SK-N-SH (cell line): Measurements from ENCODE around the gene OBSCN. TPM values are rescaled to one million over a fixed set of nuclear protein-coding genes. Genes with fewer than 3 reads are reported as not detected.

ENCODE experiments used
- CTCF ChIA-PET: fragments of 300-600, 350-600 bp; formaldehyde crosslinking; extraction: SDS; loops from one replicate; lab custom pipeline; 2021; lab: Yijun Ruan, JAX
- POLR2A ChIA-PET: fragments of 350-600 bp; sonication (Branson Sonifier 250); formaldehyde crosslinking; extraction: SDS; loops from one replicate; lab custom pipeline; 2020; ENCODE audit warnings: antibody characterized with exemption, inconsistent platforms; lab: Yijun Ruan, JAX
- DNase-seq: peaks from one replicate; pipeline ENCODE4 v3.0.0; 2012
- H2AFZ ChIP-seq: fragments of 200-600 bp; sonication (generic); 2 replicates; pipeline ENCODE4 v1.8.1; 2016; ENCODE audit warnings: antibody characterized with exemption, mild to moderate bottlenecking, low read depth
- H3F3A ChIP-seq: fragments of 200-600 bp; sonication (generic); replicated peaks from 2 replicates; pipeline ENCODE3; 2016; ENCODE audit warnings: antibody characterized with exemption, mild to moderate bottlenecking; ENCODE audit not compliant: insufficient read depth
- H3K27ac ChIP-seq, 2 experiments: fragments of 200-500 bp in 1 of 2; fragments of 200-600 bp in 1 of 2; sonication (Bioruptor generic) in 1 of 2; sonication (generic), shearing (Covaris generic) in 1 of 2; 2 replicates each; pipeline versions ENCODE4 v1.5.1 to v1.6.1; 2014 to 2016; ENCODE audit warnings: low read depth in 2 of 2, inconsistent platforms in 1 of 2, low read length in 1 of 2, mild to moderate bottlenecking in 1 of 2, mixed read lengths in 1 of 2
- H3K27me3 ChIP-seq: fragments of 200-600 bp; sonication (generic), shearing (Covaris generic); 2 replicates; pipeline ENCODE4 v1.6.1; 2016; ENCODE audit warnings: mixed run types; ENCODE audit not compliant: insufficient read depth
- H3K36me3 ChIP-seq, 2 experiments: fragments of 200-500 bp in 1 of 2; fragments of 200-600 bp in 1 of 2; sonication (Bioruptor generic) in 1 of 2; sonication (generic) in 1 of 2; replicated peaks in 1 of 2; 2 replicates each; pipeline versions ENCODE3 to v1.5.1; 2014 to 2016; ENCODE audit warnings: low read length in 1 of 2, mild to moderate bottlenecking in 1 of 2; ENCODE audit not compliant: insufficient read depth in 2 of 2, control insufficient read depth in 1 of 2
- H3K4me1 ChIP-seq, 2 experiments: fragments of 200-500 bp in 1 of 2; fragments of 200-600 bp in 1 of 2; sonication (Bioruptor generic) in 1 of 2; sonication (generic), shearing (Covaris generic) in 1 of 2; 2 replicates each; pipeline versions ENCODE4 v1.5.1 to v1.6.1; 2014 to 2016; ENCODE audit warnings: low read depth in 1 of 2, low read length in 1 of 2, mixed run types in 1 of 2; ENCODE audit not compliant: insufficient read depth in 2 of 2, control insufficient read depth in 1 of 2
- H3K4me2 ChIP-seq: fragments of 200-600 bp; sonication (generic), shearing (Covaris generic); 2 replicates; pipeline ENCODE4 v1.6.1; 2017; ENCODE audit warnings: mixed run types
- H3K4me3 ChIP-seq, 2 experiments: fragments of 200-500 bp in 1 of 2; fragments of 200-600 bp in 1 of 2; sonication (Bioruptor generic) in 1 of 2; sonication (generic), shearing (Covaris generic) in 1 of 2; 2 replicates each; pipeline versions ENCODE4 v1.5.1 to v1.8.1; 2014 to 2016; ENCODE audit warnings: low read depth in 2 of 2, inconsistent platforms in 1 of 2, low read length in 1 of 2, mild to moderate bottlenecking in 1 of 2, mixed read lengths in 1 of 2, moderate library complexity in 1 of 2
- H3K79me2 ChIP-seq: fragments of 200-600 bp; sonication (generic); 2 replicates; pipeline ENCODE4 v1.8.1; 2017; ENCODE audit warnings: mild to moderate bottlenecking; ENCODE audit not compliant: insufficient read depth
- H3K9ac ChIP-seq: fragments of 200-600 bp; sonication (generic); 2 replicates; pipeline ENCODE4 v1.6.1; 2017; ENCODE audit warnings: mixed run types
- H3K9me2 ChIP-seq: fragments of 200-600 bp; sonication (generic); 2 replicates; pipeline ENCODE4 v1.6.1; 2017; ENCODE audit warnings: mixed run types
- H3K9me3 ChIP-seq: fragments of 200-600 bp; sonication (generic); 2 replicates; pipeline ENCODE4 v1.6.1; 2017; ENCODE audit warnings: mixed run types, mild to moderate bottlenecking, moderate library complexity
- H4K20me1 ChIP-seq: fragments of 200-600 bp; sonication (generic); 2 replicates; pipeline ENCODE4 v1.6.1; 2017; ENCODE audit warnings: mild to moderate bottlenecking, mixed run types; ENCODE audit not compliant: insufficient read depth
- CHD2 ChIP-seq: fragments of 150-350 bp; IDR thresholded peaks from 2 replicates; pipeline ENCODE4 v1.6.1; 2018; ENCODE audit warnings: low read length; ENCODE audit not compliant: partially characterized antibody
- ELF1 ChIP-seq: IDR thresholded peaks from 2 replicates; pipeline ENCODE4 v1.4.0; 2012
- EZH2phosphoT487 ChIP-seq: fragments of 200-600 bp; sonication (generic); IDR thresholded peaks from 2 replicates; pipeline ENCODE4 v1.6.1; 2017; ENCODE audit warnings: low read depth, mixed run types, mild to moderate bottlenecking, antibody characterized with exemption, moderate library complexity, borderline replicate concordance
- FOSL2 ChIP-seq: IDR thresholded peaks from 2 replicates; pipeline ENCODE4 v1.4.0; 2012; ENCODE audit warnings: low read depth, mild to moderate bottlenecking, moderate library complexity, borderline replicate concordance
- FOXJ3 ChIP-seq: sonication (generic); formaldehyde crosslinking; IDR thresholded peaks from 2 replicates; pipeline ENCODE4 v1.5.1; 2020; ENCODE audit warnings: mild to moderate bottlenecking, missing genetic modification reagents
- FOXM1 ChIP-seq: IDR thresholded peaks from 2 replicates; pipeline ENCODE4 v1.4.0; 2012; ENCODE audit warnings: low read depth, mild to moderate bottlenecking
- GATA2 ChIP-seq: sonication (generic); formaldehyde crosslinking; IDR thresholded peaks from 2 replicates; pipeline ENCODE4 v1.5.0; 2020; ENCODE audit warnings: mild to moderate bottlenecking, missing genetic modification reagents
- MEF2A ChIP-seq: IDR thresholded peaks from 2 replicates; pipeline ENCODE4 v1.4.0; 2012; ENCODE audit warnings: low read depth, borderline replicate concordance
- MXI1 ChIP-seq: IDR thresholded peaks from 2 replicates; pipeline ENCODE4 v1.6.1; 2012; ENCODE audit warnings: mild to moderate bottlenecking, low read depth, low read length, improper control_type of control experiment
- NFIC ChIP-seq: IDR thresholded peaks from 2 replicates; pipeline ENCODE4 v1.4.0; 2012; ENCODE audit warnings: borderline replicate concordance
- RFX5 ChIP-seq: IDR thresholded peaks from 2 replicates; pipeline ENCODE4 v1.6.1; 2012; ENCODE audit warnings: mild to moderate bottlenecking, improper control_type of control experiment, low read length
- RXRA ChIP-seq: IDR thresholded peaks from 2 replicates; pipeline ENCODE4 v1.4.0; 2012; ENCODE audit warnings: low read depth, mild to moderate bottlenecking, borderline replicate concordance
- SIN3A ChIP-seq: IDR thresholded peaks from 2 replicates; pipeline ENCODE4 v1.6.1; 2012; ENCODE audit warnings: low read depth, mild to moderate bottlenecking, low read length, moderate library complexity, borderline replicate concordance
- TAF1 ChIP-seq: IDR thresholded peaks from 2 replicates; pipeline ENCODE4 v1.6.1; 2012; ENCODE audit warnings: low read depth, mild to moderate bottlenecking, low read length, moderate library complexity, borderline replicate concordance
- TCF12 ChIP-seq: IDR thresholded peaks from 2 replicates; pipeline ENCODE4 v1.4.0; 2012
- TEAD4 ChIP-seq: IDR thresholded peaks from 2 replicates; pipeline ENCODE4 v1.4.0; 2012; ENCODE audit warnings: mild to moderate bottlenecking, borderline replicate concordance; ENCODE audit not compliant: insufficient read depth
- WGBS: methylation state at CpG from one replicate; pipeline ENCODE4 v1.1.6; 2017; ENCODE audit warnings: low lambda C conversion rate; 5-methylcytosine and 5-hydroxymethylcytosine counted together
- polyA plus RNA-seq, 3 experiments: library from polyadenylated mRNA; depleted of rRNA; stranded (reverse); fragments of >200 nt; gene quantifications; 2 replicates each; pipeline ENCODE4 v1.2.3, GENCODE V29; 2012
- TF ChIP-seq, protein P1 (sequence below): fragments of 200-600 bp; sonication (generic); IDR thresholded peaks from 2 replicates; pipeline ENCODE4 v1.6.1; 2017; ENCODE audit warnings: antibody characterized with exemption, mild to moderate bottlenecking, moderate library complexity
- TF ChIP-seq, protein P2 (sequence below): IDR thresholded peaks from 2 replicates; pipeline ENCODE4 v1.6.1; 2012; ENCODE audit warnings: mild to moderate bottlenecking, low read depth, low read length, moderate library complexity
- TF ChIP-seq, protein P3 (sequence below): IDR thresholded peaks from 2 replicates; pipeline ENCODE4 v1.4.0; 2012; ENCODE audit warnings: low read depth, borderline replicate concordance

The OBSCN gene
- polyA plus RNA-seq, 1 of the 3 experiments (the other 2 are of a cell fraction) = 4.0 TPM

DNA sequence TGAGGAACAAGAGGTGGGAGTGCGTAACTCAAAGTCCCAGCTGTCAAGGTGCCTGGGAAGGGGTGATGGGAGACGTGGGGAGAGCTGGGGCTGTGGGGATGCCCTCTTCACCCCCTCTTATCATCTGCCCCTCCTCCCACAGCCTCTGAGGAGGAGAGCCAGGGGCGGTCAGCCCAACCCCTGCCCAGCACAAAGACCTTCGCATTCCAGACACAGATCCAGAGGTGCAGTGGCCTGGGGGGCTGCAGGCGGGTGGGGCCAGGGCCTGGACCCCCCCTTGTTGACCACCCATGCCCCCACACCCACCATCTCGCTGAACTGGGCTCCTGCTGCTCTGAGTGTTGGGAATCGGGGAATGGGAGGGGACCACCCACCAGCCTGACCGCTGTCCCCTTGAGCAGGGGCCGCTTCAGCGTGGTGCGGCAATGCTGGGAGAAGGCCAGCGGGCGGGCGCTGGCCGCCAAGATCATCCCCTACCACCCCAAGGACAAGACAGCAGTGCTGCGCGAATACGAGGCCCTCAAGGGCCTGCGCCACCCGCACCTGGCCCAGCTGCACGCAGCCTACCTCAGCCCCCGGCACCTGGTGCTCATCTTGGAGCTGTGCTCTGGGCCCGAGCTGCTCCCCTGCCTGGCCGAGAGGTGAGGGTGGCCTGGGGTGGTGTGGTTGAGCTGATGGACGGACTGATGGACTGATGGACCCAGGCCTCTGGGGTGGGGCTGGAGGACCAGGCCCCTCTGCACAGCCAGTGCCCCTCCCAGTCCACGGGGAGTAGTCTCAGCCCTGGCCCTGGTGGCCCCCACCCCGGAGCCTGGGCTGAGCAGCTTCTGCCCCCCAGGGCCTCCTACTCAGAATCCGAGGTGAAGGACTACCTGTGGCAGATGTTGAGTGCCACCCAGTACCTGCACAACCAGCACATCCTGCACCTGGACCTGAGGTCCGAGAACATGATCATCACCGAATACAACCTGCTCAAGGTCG lies 169.1 kb downstream of the OBSCN start:
- no peaks in the 10 kb centered on the region for H3K36me3 ChIP-seq
- ChIA-PET CTCF (interaction anchor here (1.4 kb wide), 1 partner anchor 54 kb away, joined by 3 read pairs; no protein-coding TSS in a partner anchor), POLR2A (no interaction called here)
- no peaks in the 10 kb centered on the region for H3K9me2 ChIP-seq
- no peaks in the 10 kb centered on the region for H3K79me2 ChIP-seq
- TF ChIP-seq FOXJ3 (no peak), RFX5 (no peak)
- no peak overlapping the region for H3K4me3 ChIP-seq
- H3K27ac ChIP-seq = no peak overlapping the region
- H3K27me3 ChIP-seq = no peaks in the 10 kb centered on the region
- no peak overlapping the region for H3K9ac ChIP-seq
- no peak for DNase-seq
- H3K4me1 ChIP-seq = peaks cover 7 to 14% of the 10 kb centered on the region in 2 experiments; a peak in 2 of 4 replicates
- WGBS = 79% methylated on average over 3 of the region's 31 CpGs
- no peaks in the 10 kb centered on the region for H3K9me3 ChIP-seq
- H2AFZ ChIP-seq = no peak overlapping the region
- no peaks in the 10 kb centered on the region for H3F3A ChIP-seq
- H3K4me2 ChIP-seq = no peak overlapping the region
- H4K20me1 ChIP-seq = no peaks in the 10 kb centered on the region

DNA sequence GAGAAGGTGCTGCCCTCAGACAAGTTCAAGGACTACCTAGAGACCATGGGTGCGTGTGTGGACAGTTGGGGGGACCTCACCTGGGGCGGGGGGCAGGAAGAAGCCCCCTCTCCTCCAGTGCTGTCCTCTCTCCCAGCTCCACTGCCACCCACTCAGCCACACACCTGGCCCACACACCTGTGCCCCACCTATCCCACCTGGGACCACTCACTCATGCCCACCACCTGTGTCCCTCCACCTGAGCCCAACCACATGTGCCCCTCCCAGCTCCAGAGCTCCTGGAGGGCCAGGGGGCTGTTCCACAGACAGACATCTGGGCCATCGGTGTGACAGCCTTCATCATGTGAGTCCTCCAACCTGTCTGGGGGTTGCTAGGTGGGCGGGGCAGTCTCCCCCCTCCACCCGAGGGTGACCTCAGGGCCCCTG lies 169.8 kb downstream of the OBSCN start:
- POLR2A ChIA-PET = no interaction called here
- 43% methylated on average over 1 of the region's 5 CpGs for WGBS
- H3K4me2 ChIP-seq = peak overlapping the region; percentile 47; the same call in 1 of the 2 replicates

More for the DNA sequence above, 169.8 kb downstream of the OBSCN start:
- DNase-seq = no peak
- H3F3A ChIP-seq = no peaks in the 10 kb centered on the region
- H3K27me3 ChIP-seq = no peaks in the 10 kb centered on the region
- no peaks in the 10 kb centered on the region for H3K9me2 ChIP-seq
- peaks cover 7 to 14% of the 10 kb centered on the region in 2 experiments; a peak in 2 of 4 replicates for H3K4me1 ChIP-seq
- no peaks in the 10 kb centered on the region for H3K36me3 ChIP-seq
- no peak overlapping the region for H3K9ac ChIP-seq
- H2AFZ ChIP-seq = no peak overlapping the region
- no peaks in the 10 kb centered on the region for H3K9me3 ChIP-seq
- no peak overlapping the region for H3K27ac ChIP-seq
- no peaks in the 10 kb centered on the region for H3K79me2 ChIP-seq
- H3K4me3 ChIP-seq = peak overlapping the region in 1 of 2 experiments; percentile 41; a peak in 2 of 4 replicates
- TF ChIP-seq, protein P1, sequence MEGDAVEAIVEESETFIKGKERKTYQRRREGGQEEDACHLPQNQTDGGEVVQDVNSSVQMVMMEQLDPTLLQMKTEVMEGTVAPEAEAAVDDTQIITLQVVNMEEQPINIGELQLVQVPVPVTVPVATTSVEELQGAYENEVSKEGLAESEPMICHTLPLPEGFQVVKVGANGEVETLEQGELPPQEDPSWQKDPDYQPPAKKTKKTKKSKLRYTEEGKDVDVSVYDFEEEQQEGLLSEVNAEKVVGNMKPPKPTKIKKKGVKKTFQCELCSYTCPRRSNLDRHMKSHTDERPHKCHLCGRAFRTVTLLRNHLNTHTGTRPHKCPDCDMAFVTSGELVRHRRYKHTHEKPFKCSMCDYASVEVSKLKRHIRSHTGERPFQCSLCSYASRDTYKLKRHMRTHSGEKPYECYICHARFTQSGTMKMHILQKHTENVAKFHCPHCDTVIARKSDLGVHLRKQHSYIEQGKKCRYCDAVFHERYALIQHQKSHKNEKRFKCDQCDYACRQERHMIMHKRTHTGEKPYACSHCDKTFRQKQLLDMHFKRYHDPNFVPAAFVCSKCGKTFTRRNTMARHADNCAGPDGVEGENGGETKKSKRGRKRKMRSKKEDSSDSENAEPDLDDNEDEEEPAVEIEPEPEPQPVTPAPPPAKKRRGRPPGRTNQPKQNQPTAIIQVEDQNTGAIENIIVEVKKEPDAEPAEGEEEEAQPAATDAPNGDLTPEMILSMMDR = no peak
- TF ChIP-seq ELF1 (no peak), MEF2A (no peak), TCF12 (no peak), NFIC (no peak), MXI1 (no peak), FOXJ3 (no peak), FOXM1 (no peak), GATA2 (CRISPR knock-in tag) (no peak), CHD2 (no peak), RXRA (no peak), SIN3A (no peak), TEAD4 (no peak), TAF1 (no peak), FOSL2 (no peak), EZH2phosphoT487 (no peak)
- TF ChIP-seq, protein P2, sequence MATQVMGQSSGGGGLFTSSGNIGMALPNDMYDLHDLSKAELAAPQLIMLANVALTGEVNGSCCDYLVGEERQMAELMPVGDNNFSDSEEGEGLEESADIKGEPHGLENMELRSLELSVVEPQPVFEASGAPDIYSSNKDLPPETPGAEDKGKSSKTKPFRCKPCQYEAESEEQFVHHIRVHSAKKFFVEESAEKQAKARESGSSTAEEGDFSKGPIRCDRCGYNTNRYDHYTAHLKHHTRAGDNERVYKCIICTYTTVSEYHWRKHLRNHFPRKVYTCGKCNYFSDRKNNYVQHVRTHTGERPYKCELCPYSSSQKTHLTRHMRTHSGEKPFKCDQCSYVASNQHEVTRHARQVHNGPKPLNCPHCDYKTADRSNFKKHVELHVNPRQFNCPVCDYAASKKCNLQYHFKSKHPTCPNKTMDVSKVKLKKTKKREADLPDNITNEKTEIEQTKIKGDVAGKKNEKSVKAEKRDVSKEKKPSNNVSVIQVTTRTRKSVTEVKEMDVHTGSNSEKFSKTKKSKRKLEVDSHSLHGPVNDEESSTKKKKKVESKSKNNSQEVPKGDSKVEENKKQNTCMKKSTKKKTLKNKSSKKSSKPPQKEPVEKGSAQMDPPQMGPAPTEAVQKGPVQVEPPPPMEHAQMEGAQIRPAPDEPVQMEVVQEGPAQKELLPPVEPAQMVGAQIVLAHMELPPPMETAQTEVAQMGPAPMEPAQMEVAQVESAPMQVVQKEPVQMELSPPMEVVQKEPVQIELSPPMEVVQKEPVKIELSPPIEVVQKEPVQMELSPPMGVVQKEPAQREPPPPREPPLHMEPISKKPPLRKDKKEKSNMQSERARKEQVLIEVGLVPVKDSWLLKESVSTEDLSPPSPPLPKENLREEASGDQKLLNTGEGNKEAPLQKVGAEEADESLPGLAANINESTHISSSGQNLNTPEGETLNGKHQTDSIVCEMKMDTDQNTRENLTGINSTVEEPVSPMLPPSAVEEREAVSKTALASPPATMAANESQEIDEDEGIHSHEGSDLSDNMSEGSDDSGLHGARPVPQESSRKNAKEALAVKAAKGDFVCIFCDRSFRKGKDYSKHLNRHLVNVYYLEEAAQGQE = no peak
- TF ChIP-seq, protein P3, sequence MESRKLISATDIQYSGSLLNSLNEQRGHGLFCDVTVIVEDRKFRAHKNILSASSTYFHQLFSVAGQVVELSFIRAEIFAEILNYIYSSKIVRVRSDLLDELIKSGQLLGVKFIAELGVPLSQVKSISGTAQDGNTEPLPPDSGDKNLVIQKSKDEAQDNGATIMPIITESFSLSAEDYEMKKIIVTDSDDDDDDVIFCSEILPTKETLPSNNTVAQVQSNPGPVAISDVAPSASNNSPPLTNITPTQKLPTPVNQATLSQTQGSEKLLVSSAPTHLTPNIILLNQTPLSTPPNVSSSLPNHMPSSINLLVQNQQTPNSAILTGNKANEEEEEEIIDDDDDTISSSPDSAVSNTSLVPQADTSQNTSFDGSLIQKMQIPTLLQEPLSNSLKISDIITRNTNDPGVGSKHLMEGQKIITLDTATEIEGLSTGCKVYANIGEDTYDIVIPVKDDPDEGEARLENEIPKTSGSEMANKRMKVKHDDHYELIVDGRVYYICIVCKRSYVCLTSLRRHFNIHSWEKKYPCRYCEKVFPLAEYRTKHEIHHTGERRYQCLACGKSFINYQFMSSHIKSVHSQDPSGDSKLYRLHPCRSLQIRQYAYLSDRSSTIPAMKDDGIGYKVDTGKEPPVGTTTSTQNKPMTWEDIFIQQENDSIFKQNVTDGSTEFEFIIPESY = no peak
- H4K20me1 ChIP-seq = no peaks in the 10 kb centered on the region
- CTCF ChIA-PET = interaction anchor here (1.1 to 2.9 kb wide), 3 partner anchors 54 to 110 kb away, joined by 3 to 20 read pairs (median 3); a partner anchor contains a TSS
